GM12864 (cell line): Measurements from ENCODE around the gene TNFRSF1B.

Source experiments
- DNase-seq: peaks from one replicate; pipeline ENCODE4 v3.0.0-alpha.2; 2011; ENCODE audit warnings: low read depth
- H3K4me3 ChIP-seq: 2 replicates; pipeline ENCODE4 v1.5.1; 2011; ENCODE audit warnings: mild to moderate bottlenecking, low read depth, low read length, control low read depth
- TF ChIP-seq, protein P1 (sequence below): IDR thresholded peaks from 2 replicates; pipeline ENCODE4 v1.5.1; 2011; ENCODE audit warnings: low read depth, mild to moderate bottlenecking, moderate library complexity, low read length, control low read depth, inconsistent platforms; ENCODE audit errors: missing control alignments

TNFRSF1B gene

DNA sequence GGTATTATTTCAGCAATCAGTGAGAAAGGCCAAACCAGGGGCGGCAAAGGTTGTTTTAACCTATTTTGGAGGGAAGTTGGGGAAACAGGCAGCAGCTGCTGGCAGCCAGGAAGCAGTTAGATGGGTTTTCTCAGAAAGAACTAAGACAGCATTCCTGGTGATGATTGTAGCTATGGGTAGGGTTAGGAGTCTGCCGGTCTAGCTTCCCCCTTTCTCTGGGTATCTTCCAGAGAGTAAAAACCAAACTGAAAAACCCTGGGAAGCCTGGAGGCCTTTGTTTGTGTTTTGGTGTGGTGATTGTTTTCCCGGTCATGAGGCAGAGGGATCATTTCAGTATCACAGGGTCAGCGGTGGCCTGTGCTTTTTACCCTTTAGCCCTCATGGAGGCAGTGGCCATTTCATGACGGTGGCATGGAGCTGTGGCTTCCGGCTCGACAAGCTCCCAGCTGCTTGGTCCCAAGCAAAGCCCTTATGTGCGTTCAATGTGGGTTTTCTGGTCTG, 19.5 kb upstream of the TNFRSF1B start:
- no peak for DNase-seq
- TF ChIP-seq, protein P1, sequence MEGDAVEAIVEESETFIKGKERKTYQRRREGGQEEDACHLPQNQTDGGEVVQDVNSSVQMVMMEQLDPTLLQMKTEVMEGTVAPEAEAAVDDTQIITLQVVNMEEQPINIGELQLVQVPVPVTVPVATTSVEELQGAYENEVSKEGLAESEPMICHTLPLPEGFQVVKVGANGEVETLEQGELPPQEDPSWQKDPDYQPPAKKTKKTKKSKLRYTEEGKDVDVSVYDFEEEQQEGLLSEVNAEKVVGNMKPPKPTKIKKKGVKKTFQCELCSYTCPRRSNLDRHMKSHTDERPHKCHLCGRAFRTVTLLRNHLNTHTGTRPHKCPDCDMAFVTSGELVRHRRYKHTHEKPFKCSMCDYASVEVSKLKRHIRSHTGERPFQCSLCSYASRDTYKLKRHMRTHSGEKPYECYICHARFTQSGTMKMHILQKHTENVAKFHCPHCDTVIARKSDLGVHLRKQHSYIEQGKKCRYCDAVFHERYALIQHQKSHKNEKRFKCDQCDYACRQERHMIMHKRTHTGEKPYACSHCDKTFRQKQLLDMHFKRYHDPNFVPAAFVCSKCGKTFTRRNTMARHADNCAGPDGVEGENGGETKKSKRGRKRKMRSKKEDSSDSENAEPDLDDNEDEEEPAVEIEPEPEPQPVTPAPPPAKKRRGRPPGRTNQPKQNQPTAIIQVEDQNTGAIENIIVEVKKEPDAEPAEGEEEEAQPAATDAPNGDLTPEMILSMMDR: no peak

DNA sequence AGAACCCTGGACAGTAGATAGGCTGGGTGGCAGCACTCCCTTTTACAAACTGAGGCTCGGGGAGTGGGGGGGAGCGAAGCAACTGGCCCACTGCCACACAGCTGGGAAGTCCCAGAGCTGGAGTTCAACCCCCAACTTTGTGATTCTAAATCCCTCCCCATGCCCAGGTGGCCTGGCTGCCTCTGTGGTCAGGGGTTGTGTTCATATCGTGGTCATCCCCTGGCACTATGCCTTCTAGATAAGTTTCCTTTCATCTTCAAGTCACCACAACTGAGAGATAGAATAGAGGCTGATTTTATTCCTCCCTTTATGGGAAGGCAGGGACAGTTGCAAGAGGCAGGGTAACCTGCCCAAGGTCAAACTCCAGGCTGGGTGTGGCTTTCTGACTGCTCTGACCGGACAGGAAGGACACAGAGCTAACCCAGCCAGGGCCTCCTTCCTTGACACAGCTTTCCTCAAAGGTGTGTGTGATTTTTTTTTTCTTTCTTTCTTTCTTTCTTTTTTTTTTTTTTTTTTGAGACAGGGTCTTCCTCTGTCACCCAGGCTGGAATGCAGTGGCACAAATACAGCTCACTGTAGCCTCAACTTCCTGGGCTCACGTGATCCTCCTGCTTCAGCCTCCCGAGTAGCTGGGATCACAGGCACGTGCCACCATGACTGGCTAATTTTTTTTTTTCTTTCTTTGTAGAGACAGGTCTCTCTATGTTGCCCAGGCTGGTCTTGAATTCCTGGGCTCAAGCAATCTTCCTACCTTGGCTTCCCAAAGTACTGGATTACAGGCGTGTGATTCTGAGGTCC, 18.4 kb upstream of the TNFRSF1B start:
- DNase-seq: no peak
- no peak overlapping the region for H3K4me3 ChIP-seq
- TF ChIP-seq, protein P1: no peak

More for the DNA sequence above, 19.5 kb upstream of the TNFRSF1B start:
- no peak overlapping the region for H3K4me3 ChIP-seq

DNA sequence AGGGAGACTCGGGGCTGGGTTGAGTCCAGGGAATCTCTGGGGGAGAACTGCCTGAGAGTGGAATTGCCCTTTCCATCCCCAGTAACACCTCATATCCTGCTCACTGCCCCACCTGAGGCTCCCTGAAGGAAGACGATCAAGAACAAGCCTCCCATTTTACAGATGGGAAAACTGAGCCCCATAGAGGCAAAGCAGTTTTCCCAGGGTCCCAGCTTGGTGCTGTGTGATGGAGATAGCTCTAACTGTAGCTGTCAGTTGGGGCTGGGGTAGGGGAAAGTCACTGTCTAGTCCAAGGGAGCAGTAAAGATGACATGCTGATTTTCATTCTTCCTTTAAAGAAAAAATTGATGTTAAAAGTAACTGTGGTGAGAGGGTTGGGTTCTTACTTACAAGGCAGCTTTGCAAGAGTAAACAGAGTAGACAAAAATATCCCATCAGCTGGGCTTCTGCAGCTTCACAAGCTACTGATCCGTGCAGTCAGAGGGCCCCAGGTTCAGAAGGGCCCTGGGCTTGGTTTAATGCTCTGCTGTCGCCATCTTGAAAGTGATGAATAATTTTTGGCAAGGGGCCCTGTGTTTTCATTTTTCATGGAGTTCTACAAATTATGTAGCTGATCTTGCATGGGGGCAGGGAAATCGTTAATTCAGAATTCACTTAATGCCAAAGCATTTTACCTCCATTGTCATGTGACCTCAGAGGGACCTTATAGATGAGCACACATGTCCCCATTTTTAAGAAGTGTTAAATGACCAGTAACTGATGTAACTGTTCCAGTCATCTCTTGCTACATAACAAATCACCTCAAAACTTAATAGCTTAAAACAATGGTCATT, 17.6 kb upstream of the TNFRSF1B start:
- no peak overlapping the region for H3K4me3 ChIP-seq
- DNase-seq: peak; percentile 86
- TF ChIP-seq, protein P1: no peak

DNA sequence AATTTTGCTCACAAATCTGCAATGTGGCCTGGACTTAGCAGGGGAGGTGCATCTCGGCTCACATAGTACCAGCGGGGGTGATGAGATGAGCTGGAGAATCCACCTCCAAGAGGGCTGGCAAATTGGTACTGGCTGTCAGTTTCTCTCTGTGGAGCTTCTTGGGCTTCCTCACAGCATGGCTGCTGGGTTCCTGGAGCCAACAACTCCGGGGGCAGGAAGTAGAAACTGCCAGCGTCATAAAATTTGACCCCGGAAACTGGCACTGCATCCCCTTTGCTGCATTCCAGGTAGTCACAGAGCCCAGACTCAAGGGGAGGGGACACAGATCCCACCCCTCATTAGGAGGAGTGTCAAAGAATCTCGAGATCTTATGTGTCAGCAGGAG, 17.0 kb upstream of the TNFRSF1B start:
- TF ChIP-seq, protein P1: no peak
- H3K4me3 ChIP-seq: no peak overlapping the region

DNA sequence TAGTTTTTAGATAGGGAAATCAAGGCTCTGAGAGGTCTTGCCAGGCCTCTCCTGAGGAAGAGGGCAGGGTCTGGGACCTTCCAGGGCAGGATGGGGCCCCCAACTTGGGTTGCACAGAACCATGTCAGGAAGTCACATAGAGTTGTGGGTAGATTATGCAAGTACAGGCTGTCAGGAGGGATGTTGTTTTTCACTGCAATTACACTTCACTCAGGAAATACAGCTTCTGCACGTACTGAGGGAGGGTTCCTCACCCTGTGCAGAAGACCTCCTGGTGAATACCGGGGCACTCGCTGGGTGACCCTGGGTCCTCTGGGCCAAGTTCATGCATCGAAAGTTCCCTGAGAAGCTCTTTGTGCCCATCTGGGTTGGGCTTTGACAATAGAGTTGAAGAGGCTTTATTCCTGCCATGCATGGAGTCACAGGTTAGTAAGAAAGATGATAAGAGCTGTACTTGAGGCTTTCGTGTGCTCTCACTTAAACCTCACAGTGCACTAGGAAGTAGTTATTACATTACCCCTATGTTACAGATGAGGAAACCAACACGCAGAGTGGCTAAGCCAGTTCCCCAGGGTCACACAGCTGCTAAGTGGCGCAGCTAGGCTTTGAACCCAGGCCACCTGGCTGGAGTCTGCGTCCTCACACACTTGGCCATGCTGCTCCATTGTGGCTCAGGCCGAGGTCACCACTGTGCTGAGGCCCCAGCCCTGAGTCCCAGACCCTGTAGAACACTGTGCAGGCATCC, 16.2 kb upstream of the TNFRSF1B start:
- TF ChIP-seq, protein P1: no peak
- no peak for DNase-seq
- no peak overlapping the region for H3K4me3 ChIP-seq

More for the DNA sequence above, 17.0 kb upstream of the TNFRSF1B start:
- DNase-seq: no peak

DNA sequence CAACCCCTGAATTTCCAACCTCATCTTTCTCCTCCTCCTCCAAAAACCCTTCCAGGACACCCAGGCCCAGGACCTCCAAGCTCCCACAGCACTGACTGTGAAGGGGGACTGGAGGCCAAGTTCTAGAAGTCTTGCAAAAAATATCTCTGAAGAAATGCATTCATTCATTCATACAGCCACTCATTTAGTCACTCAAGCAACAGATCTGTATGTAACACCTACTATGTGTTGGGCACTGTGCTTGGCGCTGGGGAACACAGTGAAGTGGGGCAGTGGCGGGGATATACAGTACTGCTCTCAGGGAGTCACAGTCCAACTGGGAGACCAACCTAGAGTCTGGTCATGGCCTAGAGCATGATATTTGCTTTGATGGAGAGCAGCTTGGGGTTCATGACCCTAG, 15.3 kb upstream of the TNFRSF1B start:
- TF ChIP-seq, protein P1: no peak
- H3K4me3 ChIP-seq: no peak overlapping the region

More for the DNA sequence above, 15.3 kb upstream of the TNFRSF1B start:
- DNase-seq: no peak
